Uterus (tissue), 2 donors: ENCODE measurements around the gene PPM1M.

Experiments used
- POLR2A ChIP-seq, 2 donors: fragments of 450-650 bp; IDR thresholded peaks; one replicate each; pipeline ENCODE4 v1.6.1; 2016; ENCODE audit warnings: antibody characterized with exemption in 2 of 2, mild to moderate bottlenecking in 1 of 2, moderate library complexity in 1 of 2
- TF ChIP-seq, protein P1 (sequence below), 4 experiments: fragments of 200-600 bp in 2 of 4; fragments of 450-650 bp in 2 of 4; sonication (generic) in 2 of 4; IDR thresholded peaks; one replicate each; pipeline ENCODE4 v1.5.1; 2016 to 2019; ENCODE audit warnings: antibody characterized with exemption in 4 of 4, mild to moderate bottlenecking in 2 of 4, moderate library complexity in 1 of 4

DNA sequence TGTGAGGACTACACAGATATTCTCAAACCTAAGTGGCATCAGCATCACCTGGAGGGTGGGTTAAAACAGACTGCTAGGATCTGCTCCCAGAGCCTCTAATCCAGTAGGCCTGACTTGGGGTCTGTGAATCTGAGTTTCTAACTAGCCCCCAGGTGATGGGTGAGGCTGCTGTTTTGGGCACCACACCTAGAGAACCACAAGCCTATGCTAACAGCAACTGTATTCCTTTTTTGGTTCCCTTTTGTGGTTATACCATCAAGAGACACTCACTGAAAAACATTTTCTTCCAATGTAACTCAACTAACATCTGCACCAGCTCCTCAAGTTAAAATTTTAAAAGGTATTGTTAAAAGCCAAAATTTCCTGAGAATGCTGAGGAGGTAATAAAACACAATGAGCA, 16.9 kb downstream of the PPM1M start:
- TF ChIP-seq, protein P1, sequence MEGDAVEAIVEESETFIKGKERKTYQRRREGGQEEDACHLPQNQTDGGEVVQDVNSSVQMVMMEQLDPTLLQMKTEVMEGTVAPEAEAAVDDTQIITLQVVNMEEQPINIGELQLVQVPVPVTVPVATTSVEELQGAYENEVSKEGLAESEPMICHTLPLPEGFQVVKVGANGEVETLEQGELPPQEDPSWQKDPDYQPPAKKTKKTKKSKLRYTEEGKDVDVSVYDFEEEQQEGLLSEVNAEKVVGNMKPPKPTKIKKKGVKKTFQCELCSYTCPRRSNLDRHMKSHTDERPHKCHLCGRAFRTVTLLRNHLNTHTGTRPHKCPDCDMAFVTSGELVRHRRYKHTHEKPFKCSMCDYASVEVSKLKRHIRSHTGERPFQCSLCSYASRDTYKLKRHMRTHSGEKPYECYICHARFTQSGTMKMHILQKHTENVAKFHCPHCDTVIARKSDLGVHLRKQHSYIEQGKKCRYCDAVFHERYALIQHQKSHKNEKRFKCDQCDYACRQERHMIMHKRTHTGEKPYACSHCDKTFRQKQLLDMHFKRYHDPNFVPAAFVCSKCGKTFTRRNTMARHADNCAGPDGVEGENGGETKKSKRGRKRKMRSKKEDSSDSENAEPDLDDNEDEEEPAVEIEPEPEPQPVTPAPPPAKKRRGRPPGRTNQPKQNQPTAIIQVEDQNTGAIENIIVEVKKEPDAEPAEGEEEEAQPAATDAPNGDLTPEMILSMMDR (IDR thresholded peaks at IDR 0.05): no peak
- TF ChIP-seq POLR2A (IDR thresholded peaks at IDR 0.05): no peak
